Glomerular visceral epithelial cell (primary cell): ENCODE data around the gene CD2BP2.
"Not testable (repeated sequence)": the region's sequence is repeated elsewhere in the genome, so short reads cannot be mapped to it uniquely, and the experiment has no call there.

Experiments
- DNase-seq: peaks from one replicate; pipeline ENCODE4 v3.0.0-alpha.2; 2016; ENCODE audit errors: extremely low spot score

CD2BP2 gene

DNA sequence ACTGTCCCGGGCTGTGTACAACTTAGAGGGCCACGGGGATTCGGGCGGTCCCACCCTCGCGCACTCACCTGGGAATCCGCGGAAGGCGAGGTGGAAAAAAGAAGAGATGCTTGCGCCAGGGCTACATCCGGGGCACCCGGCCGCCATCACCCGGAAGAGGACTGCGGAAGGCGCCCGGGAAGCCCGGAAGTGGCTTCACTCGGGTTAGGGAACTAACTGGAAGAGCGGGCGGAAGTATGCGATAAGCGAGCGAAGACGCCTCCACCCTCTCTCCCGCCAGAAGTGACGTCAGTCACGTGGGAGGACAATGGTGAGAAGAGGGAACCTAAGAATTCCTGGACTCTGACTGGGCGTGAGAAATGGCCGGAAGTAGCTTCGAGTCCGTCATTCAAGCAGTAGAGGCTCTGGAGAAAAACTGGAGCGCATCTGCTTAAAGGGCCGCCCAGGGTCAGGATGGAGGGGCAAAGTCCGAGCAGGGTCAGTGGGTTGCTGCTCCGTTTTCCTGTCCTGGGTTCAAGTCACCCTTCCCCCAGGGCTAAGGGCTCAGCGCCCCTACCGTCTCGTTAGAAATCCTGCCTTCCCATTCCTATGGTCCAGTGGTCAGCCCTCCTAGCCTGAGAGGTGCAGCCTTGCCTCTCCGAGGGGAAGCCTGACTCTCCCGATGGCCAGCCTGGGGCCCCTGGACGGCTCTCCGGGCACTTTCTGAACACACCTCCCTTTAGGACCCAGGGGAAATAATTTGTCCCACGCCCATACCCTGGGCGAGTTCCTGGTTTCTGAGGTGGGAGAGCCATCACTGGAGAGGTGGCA, at the start of gene CD2BP2:
TSS of gene CD2BP2 (minus strand) at position 165 of the 810 bp plus-strand sequence. CDS start 627 bp downstream, outside the sequence.
- DNase-seq, result peak; percentile 99

DNA sequence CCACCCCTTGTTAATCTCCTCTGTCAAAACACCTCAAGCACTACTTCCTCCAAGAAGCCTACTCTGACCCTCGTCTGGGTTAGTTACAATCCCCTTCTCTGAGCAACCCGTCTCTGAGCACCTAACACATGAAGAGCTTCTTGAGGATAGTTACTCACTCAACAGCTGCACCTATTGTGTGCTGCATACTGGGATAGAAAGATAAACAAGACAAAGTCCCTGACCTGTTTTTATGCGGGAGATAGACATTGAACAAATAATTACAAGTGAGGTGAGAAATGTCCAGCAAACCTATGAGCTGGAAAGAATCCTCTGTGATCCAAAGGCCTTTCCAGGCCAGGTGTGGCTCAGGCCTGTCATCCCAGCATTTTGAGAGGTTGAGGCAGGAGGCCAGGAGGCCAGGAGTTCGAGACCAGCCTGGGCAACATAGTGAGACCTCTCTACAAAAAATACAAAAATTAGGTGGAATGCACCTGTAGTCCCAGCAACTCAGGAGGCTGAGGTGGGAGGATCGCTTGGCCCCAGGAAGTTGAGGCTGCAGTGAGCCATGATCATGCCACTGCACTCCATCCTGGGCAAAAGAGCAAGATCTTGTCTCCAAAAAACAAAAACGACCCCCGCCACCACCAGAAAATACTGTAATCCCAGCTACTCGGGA, 46.8 kb upstream of the CD2BP2 start:
- no peak for DNase-seq

DNA sequence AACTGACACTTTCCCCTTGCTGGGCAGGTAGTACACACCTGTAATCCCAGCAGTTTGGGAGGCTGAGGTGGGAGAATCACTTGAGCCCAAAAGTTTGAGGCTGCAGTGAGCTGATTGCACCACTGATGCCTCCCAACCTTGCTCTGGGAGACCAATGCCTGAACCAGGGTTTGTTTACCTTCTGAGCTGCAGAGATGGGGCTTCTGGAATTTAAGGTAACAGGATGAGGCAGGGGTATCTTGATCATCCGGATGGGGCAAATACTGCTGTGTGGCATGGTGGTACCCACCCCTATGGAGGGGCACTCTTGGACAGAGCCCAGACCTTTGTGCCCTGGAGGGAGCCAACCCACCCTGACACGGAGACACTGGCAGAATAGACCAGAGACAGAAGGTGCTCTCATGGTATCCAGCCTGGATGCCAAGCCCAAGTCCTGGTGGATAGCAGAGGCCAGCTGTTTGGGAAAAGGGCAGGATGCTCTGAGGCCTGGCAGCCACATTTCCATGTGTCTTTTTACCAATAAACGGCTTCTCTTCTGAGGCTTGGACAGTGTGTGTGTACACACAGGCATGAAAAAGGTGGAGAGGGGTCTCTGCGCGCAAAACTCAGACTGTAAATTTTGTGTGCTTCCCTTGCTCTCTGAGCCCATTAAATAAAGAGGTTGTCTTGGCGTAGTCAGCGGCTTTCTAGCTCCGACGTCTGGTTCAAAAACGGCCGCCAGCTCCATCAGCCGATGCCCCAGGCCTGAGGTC, 44.5 kb upstream of the CD2BP2 start:
- no peak for DNase-seq

DNA sequence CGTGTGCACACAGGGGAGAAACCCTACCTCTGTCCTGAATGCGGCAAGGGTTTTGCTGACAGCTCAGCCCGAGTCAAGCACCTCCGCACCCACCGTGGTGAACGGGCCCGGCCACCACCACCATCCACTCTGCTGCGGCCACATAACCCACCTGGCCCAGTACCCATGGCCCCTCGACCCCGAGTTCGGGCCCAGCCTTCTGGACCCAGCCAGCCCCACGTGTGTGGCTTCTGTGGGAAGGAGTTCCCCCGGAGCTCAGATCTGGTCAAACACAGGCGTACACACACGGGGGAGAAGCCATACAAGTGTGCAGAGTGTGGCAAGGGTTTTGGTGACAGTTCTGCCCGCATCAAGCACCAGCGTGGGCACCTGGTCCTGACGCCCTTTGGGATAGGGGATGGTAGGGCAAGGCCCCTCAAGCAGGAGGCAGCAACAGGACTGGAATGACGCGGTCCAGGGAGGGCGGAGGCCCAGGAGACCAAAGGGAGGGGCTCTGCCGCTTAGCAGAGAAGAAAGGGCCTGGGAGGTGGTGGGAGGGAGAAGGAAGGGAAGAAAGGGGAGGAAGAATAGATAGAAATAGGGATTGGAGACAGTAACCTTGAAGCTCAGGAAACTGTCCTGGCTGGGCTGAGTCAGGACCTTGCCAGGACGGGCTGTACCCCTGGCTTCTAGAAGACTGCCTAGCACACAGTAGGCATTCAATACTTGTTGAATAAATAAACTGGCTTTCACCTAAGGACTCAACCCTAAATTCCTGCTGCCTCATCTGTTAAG, 43.7 kb upstream of the CD2BP2 start:
- DNase-seq, result no peak

DNA sequence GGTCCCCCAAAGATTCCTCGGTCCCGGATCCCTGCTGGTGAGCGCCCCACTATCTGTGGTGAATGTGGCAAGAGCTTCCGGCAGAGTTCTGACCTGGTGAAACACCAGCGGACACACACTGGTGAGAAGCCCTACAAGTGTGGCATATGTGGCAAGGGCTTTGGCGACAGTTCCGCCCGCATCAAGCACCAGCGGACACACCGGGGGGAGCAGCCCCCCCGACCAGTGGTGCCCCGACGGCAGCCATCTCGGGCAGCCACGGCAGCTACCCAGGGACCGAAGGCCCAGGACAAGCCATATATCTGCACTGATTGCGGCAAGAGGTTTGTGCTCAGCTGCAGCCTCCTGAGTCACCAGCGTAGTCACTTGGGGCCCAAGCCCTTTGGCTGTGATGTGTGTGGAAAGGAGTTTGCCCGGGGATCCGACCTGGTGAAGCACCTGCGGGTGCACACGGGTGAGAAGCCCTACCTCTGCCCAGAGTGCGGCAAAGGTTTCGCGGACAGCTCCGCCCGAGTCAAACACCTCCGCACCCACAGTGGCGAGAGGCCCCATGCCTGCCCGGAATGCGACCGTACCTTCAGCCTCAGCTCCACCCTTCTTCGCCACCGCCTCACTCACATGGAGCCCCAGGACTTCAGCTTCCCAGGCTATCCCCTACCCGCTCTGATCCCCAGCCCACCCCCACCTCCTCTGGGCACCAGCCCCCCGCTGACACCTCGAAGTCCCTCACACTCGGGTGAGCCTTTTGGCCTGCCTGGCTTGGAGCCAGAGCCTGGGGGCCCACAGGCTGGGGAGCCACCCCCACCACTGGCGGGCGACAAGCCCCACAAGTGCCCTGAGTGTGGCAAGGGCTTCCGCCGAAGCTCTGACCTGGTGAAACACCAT, 42.9 kb upstream of the CD2BP2 start:
- no peak for DNase-seq

DNA sequence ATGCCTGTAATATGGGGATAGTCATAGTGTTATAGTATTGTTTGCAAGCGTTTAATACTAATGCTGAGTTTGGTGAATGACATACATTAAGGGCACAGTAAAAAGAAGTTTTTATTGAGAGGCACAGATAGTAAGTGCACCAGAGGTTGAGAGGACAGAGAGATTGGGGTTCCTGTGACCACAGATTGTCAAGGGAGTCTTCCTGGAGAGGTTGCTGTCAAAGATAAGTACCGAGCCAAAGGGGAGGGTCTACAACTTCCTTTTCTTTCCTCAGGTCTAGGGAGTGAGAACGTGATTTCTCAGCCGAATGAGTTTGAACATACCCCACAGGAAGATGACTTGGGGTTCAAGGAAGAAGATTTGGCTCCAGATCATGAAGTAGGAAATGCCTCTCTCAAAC, 41.9 kb upstream of the CD2BP2 start:
- DNase-seq, result no peak

DNA sequence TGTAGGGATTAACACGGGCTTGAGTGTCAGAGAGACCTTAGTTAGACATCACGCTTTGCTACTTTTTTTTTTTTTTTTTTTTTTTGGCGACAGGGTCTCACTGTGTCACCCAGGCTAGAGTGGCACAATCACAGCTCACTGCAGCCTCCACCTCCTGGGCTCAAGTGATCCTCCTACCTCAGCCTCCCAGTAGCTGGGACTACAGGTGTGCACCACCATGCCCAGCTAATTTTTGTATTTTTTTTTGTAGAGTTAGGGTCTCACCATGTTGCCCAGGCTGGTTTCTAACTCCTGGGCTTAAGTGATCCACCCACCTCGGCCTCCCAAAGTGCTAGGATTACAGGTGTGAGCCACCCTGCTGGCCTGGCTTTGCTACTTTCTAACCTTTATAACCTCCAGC, 41.5 kb upstream of the CD2BP2 start:
- not testable (repeated sequence) for DNase-seq

DNA sequence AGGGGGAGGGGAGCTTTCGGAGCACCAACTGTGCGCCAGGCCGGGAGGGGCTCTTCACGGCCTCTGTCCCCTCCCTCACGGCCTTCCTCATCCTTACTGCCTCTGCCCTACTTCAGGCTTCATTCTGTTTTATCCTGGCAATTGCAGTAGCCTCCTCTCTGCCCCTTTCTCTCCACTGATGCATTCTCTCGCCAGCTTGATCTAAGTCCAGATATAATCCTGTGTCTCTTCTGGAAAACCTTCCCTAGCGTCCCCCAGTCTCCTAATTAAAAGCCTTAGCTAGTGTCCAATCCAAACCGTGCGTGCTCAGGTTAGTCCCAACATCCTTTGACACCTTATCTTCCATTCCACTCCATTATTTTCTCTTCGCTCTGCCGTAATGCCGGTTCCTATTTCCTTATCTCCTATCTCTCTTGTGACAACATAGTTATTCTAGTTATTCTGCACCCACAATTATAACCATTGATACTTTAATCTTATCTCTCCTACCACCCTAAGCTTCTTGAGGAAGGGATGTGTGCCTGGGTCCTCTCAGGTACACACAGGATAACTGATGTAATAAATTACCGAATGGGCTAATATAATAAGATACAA, 41.0 kb upstream of the CD2BP2 start:
- no peak for DNase-seq

DNA sequence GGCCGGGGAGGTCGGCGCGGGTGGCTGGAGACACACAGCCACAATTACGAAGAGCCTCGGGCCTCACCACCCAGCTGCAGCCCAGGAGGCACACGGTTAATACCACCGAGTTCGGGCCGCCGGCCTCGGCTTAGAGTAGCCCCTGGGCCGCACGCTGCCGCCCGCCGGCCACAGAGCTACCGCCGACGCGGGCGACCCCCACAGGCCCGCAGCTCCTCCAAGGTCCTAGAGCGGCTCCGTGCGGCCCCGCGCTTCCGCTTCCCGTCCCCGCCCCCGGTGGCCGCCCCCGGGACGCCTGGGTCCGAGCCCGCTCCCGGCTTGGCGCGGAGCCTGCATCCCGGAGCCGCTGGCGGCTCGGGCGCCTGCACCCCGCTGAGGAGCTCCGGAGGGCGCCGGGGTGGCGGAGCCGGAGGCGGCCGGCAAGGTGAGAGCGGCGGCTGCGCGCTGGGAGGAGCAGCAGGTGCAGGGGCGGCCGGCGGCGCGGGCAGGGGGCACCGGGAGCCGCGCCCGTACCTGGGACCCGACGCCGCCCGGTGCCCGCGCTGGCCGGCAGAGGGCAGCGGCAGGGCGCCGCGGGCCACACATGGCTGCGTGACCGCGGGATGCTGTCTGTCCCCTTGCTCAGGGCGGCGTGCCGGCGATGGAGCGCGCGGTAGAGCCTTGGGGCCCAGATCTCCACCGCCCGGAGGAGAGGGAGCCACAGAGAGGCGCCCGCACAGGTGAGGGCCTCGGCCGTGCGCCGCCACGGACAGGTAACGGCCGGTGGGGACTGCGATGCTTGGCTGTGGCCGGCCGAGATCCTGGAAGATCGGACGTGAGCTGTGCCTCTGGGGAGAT, 40.3 kb upstream of the CD2BP2 start, which contains the start of gene ZNF48:
TSS of gene ZNF48 (plus strand) at position 266 of the 837 bp plus-strand sequence. CDS start at position 641, 375 bp downstream.
- DNase-seq, result peak; percentile 90

DNA sequence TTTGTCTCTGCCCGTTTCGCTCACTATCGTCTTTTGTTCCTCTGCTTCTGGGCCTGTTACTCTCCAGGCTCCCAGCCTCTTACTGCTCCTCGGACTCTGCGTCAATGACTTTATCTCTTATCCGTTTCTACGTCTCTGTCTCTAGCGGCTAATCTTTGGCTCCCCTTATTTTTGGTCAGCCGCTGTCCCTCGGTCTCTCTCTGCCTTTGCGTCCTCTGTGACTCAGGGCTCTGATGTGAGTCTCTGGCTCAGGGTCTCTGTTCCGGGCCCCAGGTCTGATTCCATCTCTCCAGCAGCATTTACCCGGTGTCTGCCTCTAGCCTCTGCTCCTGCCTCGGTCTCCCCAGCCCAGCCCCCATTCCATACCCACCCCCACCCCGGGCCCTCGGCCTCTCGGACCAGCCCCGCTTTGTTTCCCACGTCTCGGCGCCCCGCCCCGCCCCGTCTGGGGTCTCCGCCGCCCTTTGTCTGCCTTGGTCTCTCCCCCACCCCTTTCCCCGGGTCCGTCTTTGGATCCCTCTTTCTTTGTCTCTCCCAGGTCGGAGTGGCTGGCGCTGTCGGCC, 39.6 kb upstream of the CD2BP2 start:
- DNase-seq, result peak; percentile 15

DNA sequence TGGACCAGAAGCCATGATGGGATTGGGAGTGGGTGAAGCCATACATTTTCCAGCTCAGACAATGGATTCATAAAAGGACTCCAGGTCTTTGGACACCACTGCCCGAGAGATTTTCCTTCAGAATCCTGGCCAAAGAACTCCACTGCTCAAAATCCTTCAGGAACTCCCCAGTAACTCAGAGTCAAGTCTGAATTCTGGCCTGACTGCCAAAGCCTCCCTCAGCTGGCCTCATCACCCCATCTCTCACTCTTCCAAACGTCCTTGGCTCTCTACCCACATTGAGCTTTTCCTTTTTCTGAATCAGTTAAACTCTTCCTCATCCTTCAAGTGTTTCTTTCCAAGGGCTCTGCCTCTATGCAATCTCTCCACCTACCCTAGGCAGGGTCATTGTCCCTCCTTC, 28.4 kb upstream of the CD2BP2 start:
- DNase-seq, result no peak

DNA sequence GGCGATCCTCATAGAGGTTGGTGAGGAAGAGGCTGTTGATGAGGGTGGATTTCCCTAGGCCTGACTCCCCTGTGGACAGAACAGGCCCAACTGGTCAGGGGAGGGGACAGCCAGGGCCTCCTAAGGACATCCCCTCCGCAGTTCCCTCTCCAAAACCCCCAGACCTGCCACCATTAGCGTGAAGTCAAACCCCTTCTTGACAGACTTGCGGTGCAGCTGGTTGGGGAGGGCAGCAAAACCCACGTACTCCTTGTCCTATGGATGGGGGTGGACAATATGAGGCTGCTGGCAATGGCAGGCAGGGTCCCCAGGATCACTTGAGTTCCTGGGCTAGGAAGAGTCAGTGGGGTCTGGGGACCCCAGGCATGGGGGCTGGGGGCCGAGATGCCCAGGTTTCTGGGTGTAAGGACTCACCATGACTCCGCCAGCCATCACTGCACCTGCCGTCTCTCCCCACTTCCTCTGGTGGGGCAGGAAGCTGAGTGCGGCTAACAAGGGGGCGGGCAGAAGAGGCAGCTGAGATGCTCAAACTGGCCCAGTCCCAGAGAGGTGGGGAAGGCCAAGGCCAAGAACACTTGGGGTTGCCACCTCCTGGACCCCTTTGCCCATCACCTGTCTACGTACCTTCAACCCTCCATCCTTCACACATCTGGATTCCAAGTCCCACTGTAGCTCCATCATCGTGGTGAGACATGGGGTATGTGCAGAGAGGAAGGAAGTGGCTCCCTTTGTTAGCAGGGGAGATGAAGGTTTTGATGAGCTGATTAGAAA, 27.2 kb upstream of the CD2BP2 start, which contains the start of gene SEPTIN1:
TSS of gene SEPTIN1 (minus strand) at position 451 of the 771 bp plus-strand sequence. CDS start at position 432, 19 bp downstream.
- no peak for DNase-seq

DNA sequence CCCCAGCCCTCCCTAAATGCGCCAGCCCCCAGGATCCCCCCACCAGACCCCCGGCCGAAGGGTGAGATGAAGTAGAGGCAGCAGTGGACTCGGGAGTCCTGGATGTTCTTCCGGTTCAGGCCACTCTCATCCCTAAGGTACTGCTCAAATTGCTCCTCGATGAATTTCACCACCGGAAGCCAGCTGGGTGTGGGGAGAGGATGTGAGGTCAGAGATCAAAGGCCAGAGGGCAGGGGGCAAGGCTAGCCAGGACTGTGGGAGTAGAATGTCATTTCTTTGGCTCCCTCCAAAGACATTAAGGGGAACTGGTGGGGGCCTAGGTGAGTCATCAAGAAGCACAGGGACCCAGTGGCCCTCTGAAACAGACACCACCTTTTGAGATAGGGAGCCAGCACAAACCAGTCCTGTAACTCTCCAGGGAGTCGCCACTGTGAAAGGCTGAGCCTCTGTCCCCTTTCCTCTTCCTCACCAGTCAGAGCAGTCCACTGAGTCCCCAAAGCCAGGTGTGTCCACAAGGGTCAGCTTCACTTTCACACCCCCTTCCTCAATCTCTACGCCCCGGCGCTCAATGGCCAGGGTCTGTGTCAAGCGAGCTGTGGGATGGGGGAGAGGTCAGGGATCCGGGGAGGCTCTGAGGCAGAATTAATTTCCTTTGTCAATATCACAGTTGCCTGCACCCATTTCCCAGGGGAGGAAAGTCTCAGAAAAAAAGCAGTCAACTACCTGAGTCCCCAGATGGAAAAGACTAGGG, 26.4 kb upstream of the CD2BP2 start:
- no peak for DNase-seq

DNA sequence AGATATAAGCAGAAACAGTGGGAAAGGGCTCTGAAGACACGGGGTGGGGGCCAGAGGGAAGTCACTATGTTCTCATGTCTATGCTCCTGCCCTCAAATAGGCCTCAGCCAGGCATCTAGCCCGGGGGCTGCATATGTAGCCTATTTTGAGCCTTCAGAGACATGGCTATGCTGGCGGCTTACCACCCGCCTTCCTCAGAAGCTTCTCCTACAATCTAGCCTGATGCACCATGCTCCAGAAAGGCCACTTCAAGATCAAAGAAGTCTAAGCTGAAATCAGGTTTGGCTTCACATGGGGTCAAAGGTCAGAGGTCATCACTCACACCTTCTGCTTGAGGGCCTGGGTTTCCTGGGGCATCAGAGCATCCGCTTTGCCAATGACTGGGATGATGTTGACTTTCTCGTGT, 25.7 kb upstream of the CD2BP2 start:
- DNase-seq, result no peak

DNA sequence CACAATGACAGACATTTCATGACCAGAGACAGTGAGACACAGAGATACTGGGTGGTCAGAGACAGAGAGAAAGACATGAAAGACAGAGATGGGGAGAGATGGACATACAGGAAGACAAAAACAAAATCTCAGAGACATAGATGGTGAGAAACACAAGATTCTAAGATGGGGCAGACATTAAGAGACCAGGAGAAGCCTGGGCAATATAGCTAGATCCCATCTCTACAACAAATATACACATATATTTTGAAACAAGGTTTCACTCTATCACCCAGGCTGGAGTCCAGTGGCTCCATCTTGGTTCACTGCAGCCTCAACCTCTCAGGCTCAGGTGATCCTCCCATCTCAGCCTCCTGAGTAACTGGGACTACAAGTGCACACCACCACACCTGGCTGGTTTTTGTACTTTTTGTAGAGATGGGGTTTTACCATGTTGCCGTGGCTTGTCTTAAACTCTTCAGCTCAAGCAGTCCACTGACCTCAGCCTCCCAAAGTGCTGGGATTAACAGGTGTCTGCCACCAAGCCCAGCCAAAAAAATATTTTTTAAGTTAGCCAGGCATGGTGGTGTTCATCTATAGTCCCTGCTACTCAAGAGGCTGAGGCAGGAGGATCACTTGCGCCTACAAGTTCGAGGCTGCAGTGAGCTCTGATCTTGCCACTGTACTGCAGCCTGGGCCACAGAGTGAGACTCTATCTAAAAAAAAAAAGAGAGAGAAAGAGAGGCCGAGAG, 25.1 kb upstream of the CD2BP2 start:
- no peak for DNase-seq

DNA sequence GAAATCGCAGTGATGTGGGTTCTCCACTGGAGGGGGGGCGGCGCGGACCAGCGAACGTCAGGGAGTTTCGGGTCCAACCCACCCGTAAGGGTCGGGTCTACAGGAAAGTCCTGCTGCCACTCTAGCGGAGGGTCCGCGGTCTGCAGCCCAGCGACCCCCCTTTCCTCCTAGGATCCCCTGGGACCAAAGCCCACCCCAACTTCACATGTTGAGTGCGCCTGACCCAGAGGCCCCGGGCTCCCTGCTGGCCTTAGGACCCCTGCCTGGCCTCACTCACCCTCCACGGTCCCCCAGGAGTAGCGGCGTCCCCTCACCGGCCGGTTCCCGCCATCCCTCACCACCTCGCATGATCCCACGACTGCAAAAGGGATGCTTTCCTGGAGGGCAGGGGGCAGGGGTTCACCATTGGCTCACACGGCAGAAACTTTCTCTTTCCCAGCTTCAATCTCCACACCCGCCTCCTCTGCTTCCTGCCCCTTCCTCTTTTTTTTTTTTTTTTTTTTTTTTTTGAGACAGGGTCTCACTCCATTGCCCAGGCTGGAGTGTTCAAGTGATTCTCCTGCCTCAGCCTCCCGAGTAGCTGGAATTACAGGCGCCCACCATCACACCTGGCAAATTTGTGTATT, 24.2 kb upstream of the CD2BP2 start:
- no peak for DNase-seq
